NCI-H128 (cell line): ENCODE results near the gene RASSF1.

Experiments used
- DNase-seq: peaks from one replicate; lab custom pipeline; 2025; ENCODE audit not compliant: unreplicated experiment; lab: John Stamatoyannopoulos, UW

RASSF1 gene

DNA sequence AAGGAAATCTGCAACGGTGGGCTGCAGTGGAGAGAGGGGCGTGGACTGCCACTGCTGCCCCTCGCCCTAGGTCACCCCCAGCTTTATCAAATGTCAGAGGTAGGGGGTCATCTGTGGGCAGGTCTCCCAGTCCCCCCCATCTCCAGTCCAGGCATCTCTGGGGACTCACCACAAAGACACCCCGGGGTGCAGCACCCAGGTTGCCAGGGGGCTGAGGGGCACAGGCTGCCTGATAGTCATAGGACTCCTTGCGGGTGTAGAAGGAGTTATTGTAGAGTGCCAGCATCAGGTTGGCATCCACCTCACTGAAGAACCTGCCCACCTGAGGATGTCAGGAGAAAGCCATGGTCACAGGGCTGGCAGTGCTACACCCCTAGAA lies 25.2 kb upstream of the RASSF1 start:
- no peak for DNase-seq

DNA sequence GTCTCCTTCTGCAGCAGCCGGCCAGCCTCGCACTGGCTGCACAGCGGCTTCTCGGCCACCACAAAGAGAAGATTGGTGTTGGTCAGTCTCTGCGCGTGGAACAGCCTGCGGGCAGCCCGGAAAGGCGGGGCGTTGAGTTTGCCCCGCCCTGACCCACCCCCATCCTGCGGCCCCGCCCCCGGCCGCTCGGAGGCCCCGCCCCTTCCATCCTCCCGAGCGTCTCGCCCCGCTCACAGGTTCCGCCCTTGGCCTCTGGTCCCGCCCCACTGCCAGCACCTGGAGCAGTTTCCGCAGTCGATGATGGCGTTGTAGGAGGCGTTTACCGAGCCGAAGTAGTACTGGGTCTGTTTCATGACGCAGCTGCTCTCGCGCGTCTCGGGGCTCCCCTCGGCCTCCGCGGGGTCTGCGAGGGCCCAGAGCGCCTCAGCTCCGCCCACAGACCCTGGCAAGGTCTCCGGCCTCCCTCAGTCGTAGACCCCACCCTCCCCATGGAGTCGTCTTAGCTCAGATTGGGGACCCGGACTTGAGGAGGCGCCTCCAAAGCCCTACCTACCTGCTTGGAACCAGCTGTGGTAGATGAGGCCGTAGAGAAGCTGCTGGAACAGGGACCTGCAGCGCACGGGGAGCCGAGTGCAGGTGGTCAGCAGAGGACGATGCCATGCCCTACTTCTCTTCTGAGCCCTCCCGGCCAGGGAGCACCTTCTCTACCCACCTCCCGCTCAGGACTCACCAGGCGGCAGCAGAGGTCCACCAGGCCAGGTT lies 24.6 kb upstream of the RASSF1 start:
- peak; percentile 59 for DNase-seq

DNA sequence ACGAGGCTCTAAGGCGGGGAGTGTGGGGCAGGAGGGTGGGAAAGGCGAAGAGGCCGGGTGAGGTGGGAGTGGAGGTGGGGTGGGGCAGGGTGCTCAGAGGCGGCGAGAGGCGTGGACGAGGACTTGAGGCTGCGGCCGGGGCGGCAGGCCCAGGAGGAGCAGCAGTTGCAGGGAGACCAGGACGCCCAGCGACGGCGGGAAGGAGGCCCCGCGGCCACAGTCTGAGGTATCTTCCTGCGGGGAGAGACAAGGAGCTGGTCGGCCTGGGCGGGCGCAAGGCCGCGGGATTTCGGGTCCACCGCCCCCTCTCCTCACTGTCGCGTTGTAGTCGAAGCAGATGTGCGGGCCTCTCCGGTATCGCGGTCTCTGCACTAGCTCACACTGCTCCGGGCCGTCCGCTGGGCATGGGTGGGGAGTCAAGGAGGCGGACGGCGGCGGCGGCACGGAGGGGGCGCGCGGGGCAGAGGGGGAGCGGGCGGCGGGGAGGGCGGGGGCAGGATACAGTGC lies 24.0 kb upstream of the RASSF1 start:
- no peak for DNase-seq

DNA sequence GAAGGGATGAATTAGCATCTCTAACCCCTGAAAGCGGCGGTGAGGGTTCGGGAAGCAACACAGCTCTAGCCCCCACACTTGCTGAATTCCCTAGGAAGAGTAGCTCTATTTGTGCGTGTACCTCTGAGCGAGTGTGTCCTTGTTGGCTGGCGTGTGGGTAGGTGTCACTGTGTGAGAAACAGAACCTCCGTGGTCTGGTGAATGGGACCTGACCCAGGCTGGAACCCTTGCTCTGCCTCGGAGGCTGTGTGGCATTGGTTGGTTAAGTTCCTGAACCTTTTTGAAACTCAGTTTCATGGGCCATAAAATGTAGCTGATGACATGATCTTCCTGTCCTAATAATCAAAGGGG lies 19.1 kb upstream of the RASSF1 start:
- DNase-seq, result no peak

DNA sequence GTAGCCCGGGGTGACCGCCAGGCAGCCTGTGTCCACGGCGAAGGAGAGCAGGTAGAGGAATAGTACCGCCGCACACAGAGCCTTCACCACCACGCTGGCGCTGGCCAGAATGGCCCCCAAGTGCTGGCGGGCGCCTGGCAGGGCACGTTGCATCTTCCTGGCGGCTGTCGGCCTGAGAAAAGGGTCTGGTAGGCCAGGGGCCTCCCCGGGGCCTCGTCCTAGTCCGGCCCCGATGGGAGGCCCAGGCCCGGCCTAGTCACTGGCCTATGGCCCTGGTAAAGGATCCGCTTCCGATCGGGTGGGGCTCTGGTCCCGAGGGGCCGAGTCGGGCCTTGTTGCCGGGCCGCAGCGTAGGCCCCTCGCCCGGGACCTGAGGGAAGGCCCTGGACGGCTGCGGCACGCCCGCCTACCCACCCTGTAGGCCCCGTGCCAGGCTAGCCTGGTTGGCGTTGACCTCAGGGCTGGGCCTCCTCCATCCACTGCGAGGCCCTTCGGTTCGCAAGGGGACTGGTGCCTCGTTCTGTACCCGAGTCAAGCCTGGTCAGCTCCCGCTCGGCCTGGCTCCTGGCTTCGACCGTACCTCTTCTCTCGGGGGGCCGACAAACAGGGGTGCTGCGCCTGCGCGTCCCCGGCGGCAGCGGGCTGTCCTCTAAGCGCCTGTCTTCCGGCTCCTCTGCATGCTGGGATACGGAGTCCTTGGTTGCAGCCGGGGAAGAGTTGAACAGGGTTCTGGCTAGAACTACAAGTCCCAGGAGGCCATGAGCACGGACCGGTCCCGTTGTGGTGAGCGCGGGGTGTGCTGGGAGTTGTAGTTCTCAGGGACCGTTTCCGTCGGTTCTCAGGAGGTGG lies 18.5 kb upstream of the RASSF1 start, which contains the start of gene TMEM115:
TMEM115 (minus strand) TSS at position 611 of the 849 bp plus-strand sequence; CDS start at position 153, 458 bp downstream.
- peak; percentile 91 for DNase-seq

DNA sequence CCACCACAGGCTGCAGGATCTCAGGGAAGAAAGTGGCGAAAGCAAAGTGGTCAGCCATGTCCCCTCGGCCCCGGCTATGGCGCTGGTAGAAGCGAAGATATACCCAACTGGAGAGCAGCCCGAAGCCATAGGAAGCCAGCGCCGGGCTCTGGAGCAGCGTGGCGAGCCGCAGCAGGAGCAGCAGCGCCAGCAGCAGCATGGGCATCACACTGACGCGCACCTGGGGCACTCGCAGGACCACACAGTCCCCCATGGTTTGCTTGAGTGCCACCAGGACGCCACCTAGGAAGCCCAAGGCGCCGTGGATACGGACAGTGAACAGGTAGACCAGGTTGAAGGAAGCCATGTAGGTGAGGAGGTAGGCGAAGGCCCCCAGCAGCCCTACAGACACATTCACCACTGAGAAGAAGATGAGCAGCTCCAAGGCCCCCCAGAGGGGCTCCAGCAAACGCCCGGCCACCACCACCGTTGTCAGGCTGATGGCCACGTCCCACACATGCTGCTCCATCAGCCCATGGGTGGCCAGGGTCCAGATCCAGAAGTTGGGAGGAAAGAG lies 17.8 kb upstream of the RASSF1 start:
- no peak for DNase-seq

DNA sequence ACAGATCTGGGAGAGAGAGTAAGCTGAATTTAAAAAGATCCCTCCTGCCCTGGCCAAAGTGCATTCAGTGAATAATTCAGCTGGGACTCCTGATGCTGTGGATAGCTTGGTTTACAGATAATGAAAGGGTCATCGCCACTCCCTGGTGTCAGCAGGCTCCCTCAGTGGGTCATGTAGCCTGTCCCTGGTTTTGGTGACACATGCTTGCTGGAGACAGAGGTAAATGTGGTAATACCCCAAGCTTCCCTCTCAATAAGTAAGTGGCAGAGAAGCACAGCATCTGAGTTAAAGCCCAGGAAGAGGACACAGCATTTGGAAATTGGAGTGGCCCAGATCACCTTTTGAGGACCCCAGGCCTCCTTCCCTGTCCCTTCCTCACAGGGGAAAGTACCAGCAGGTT lies 16.8 kb upstream of the RASSF1 start:
- no peak for DNase-seq

DNA sequence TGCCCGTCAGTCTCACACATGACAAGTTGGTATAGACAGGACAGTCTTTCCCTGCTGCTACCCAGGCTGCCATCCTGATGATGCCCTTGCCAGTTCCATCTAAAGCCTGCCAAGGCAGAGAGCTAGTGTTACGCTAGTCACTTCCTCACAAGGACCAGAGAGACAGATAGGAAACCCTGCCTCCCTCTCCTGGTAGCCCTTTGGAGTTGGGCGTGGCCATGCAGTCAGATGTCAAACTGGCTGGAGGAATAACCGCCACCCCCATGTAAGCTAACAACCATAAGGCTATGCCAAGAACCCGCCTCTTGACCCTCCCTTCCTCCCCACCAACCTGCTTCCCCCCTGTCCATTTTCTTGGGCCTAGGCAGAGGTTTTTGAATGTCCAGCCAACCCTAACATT lies 15.9 kb upstream of the RASSF1 start:
- no peak for DNase-seq

DNA sequence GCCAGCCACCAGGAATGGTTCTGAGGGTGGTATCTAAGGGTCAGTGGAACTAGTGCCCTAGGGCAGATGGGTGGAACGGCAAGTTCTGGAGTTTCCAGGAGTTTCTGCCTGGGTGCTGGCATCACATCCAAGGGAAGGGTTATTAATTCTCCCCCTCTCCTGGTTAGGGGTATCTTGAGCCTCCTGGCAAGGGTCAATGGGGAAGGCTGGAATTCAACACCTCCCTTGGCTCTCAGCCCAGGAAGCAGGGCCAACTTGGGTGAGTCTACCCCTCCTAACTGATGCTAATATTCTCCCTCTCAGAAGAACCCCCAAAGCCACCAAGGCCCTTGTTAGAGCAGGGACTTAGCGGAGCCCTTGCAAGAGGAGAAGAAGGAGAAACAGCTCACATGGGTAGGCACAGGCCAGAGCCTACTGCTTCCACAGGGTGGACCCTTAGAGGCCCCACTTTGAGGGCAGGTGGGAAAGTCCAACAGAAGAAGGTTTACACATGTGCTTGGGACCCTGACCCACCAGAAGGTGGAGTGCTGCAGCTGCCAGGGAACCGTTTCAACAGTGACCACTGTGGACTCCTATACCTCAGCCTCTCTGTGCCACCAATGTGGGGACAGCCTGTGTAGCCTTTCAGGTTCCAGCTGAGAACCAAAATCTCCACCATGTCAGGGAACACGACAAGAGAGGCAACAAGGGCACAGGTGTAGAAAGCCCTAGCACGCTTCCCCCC lies 15.4 kb upstream of the RASSF1 start:
- no peak for DNase-seq

DNA sequence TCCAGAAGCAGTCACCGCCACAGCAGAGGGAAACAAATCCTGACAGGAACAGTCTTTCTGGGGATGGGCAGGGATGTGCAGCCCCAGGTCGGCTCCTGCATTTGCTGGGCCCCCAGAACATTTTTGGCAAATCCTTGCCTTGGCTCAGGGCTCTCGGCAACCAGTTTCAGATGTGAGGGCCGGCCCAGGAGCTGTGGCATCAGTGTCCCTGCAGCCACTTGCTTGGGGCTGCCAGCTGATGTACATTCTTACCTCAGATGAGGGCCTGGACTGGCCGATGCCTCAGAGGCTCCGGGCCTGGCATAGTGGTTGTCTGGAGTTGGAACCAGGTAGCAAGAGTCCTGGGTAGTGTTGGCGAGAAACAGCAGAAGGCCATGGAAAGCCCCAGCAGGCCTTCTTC lies 14.2 kb upstream of the RASSF1 start:
- no peak for DNase-seq

DNA sequence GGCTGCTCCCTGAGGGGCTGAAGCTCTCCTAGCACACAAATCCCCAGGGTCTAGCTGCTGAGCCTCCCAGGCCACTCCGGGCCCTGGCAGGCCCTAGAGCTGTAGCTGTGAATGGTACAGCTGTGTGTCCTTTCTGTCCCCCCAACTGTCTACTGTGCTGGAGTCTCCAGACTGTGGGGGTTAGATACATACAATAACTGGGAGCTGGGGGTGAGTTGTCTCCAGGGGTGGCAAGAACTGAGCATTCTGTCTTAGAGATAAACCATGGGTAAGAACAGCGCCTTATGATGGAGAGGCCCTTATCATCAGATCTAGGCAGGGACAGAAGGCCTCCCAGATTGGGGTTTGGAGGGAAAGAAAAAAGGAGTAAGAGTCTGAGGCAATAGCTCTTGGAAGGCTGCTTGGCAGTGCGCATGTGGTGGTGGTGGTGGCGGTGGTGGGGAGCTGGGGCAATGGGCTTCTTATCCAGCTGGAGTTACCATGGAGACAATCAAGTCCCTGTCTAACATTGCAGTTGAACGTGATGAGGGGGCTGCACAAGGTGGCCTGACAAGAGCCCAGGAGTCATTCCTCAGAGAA lies 13.6 kb upstream of the RASSF1 start:
- DNase-seq, result no peak

DNA sequence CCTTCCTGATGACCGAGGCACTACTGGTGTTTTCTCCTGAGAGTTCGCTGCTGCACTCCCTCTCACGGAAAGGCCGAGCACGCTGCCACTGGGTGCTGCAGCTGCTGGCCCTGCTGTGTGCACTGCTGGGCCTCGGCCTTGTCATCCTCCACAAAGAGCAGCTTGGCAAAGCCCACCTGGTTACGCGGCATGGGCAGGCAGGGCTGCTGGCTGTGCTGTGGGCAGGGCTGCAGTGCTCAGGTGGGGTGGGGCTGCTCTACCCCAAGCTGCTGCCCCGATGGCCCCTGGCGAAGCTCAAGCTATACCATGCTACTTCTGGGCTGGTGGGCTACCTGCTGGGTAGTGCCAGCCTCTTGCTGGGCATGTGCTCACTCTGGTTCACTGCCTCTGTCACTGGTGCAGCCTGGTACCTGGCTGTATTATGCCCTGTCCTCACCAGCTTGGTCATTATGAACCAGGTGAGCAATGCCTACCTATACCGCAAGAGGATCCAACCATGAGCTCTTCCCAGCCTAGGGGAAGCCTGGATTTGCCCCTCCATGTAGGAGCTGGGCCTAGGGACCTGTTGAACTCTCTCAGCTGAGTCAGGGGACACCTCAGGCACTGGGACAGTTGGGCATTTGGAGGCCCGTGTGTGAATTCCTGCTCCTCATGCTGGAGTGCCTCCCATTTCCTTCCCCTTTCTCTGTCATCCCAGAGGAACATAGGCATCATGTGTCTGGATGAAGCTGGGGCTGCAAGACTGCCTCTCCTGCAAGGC lies 12.8 kb upstream of the RASSF1 start:
- no peak for DNase-seq

DNA sequence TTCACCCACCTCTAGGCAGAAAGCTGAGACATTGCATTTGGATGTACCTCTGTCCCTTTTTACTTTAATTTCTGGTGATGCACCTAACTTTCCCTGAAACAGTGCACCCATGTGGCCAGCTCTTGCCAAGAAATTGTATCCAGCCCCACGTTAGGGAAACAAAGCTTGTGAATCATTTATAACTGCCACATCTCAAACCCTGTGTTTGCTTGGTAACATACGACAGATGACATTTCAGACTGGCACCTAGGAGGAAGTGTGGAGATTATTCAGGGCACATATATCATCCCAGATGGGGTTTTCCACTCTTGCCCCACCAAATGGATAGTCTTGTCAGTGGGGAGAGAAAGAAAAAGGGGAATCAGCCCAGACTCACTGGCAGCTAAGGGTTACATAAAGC lies 12.1 kb upstream of the RASSF1 start:
- DNase-seq, result no peak

DNA sequence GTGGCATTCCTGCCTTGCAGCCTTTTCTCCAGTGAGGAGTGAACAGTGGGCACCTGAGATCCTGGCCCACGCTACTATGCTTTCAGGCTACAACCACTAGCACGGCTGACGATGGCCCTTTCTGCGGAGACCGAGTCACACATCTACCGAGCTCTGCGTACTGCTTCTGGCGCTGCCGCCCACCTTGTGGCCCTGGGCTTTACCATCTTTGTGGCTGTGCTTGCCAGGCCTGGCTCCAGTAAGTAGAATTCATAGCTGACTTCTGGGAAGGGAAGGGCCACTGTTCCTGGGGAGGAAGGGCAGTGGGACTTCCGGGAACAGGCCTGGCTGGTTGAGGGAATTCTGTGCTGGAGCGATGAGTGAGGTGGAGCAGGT lies 10.7 kb upstream of the RASSF1 start:
- no peak for DNase-seq

DNA sequence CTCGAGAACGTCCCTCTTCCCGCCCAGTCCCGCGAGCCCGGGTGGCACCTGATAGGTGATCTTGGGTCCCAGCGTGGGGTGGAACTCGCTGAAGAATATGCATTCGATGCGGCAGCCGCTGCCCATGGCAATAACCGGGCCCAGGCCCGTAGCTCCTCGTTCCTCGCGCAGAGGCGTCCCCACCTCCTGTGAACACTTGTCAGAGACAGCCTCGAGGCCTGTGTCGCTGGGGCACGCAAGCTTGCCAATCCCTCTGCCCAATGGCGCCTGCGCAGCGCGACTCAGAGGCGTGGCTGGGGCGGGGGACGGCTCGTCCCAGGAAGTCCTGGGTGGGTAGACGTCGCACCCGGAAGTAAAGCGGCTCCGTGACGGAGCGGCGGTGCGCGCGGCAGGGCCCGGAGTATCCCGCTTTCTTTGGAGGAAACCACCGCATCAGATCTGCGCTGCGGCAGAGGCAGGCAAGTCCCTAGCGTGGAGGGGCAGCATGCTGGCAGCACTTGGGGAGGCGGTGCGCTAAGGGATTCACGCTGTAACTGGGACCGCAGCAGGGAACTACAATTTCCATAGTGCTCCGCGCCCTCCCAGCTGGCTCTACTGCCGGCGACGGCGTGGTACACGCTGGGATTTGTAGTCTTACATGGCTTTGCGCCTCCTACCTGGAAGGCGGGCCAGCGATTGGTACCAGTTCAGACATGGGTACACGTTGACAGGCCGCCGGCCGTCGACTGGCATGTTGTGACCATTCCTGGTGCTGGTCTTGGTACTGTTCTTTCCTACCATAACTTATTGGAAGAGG lies 10.1 kb upstream of the RASSF1 start, which contains the start of the genes CYB561D2 and NPRL2:
CYB561D2 (plus strand) TSS at position 336 of the 796 bp plus-strand sequence. CDS start 572 bp downstream, outside the sequence.
NPRL2 (minus strand) TSS at position 249 of the 796 bp plus-strand sequence; CDS start at position 126, 123 bp downstream.
- peak; percentile 81 for DNase-seq

DNA sequence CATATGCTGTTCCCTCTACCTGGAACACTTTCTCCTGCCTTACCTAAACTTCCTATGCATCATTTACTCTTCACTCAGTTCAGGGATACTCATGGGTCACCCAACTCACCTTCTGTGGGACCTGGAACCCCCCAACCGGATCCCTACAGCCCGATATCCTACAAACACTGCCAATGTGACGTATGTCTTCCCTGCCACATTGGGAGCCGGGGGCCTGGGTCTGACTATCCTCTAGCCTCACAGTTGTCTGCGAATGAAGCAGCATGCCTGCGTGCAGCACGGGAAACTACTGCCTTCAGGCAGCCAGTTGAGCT lies 9.5 kb upstream of the RASSF1 start:
- no peak for DNase-seq

DNA sequence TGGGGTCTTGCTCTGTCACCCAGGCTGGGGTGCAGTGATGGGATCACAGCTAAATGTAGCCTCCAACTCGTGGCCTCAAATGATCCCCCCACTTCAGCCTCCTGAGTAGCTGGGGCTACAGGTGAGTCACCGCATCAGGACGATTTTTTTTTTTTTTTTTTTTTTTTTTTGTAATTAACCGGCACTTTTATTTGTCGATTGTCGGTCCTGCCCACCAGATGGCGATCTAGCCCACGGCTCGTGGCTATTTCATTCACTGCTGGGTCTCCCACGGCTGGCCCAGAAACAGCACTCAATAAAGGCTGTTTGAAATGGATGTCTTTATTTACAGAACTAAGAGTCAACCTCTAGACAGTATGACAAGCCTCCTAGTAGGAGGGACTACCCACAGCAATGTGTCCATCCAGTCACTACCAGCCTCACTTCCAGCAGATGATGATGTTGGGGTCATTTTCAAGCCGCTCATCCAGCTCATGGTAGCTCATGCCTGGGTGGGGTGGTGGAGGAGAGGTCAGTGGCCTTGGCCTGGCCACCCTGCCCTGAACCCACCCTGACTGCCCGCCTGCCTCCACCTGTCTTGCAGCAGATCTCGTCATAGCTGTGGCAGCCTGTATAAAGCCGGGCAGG lies 6.7 kb upstream of the RASSF1 start:
- peak; percentile 66 for DNase-seq

DNA sequence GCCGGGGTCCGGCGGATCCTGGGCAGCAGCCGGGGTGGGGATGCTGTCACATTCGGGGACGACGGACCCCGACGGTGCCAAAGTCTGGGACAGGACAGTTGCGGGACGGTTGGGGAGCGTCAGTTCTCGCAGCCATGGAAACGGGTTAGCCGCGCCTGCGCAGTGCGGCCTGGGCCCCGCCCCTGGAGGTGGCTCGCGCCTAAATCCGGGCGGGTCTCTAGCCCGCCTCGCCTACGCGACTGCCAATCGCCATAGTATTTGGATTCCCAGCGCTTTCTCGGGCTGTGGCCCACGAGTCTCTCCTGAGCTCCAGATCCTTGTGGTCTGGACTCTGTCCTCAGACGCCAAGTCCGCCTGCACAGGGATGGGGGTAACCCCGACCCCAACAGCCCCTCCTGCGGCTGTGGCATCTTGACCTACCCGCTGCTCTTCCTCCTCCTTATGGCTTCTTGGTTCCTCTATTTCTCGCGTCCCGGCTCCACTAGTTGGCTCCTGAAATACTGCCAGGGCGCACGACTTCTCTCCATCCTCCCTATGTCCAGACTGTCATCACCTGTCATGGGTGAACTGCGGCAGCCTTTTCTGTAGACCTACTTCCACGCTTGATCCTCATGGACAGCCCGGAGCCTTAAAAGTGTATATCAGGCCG lies 5.1 kb upstream of the RASSF1 start, which contains the start of gene ZMYND10:
ZMYND10 (minus strand) TSS at position 147 of the 649 bp plus-strand sequence. CDS start 153 bp downstream, outside the sequence.
- no peak for DNase-seq
